HG03066 (cell line): ENCODE measurements around the gene FLT3.

Source experiments
- ATAC-seq: cut with Tn5 transposase; IDR thresholded peaks from one replicate; pipeline ENCODE4 v1.9.1; 2021; ENCODE audit warnings: low read depth; ENCODE audit not compliant: unreplicated experiment

Gene FLT3

DNA sequence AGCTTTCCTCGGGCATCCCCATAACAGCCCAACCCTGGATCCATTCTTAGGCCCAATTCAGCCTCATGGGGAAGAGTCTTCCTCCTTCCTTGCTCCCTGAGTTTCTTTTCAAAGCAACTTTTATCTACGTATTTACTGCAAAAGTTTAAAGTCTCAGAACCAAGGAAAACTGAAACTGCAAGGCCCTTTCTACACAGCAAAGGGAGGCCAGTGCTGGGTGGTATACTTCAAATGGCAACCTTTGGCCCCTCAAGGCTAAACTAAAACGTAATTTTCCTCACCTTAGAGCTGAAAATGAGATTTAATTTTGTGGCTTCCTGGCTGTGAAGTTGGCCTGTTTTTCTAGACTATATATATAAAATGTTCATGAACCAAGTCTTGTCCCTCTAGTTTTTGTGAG is 136.9 kb downstream of the FLT3 start:
- ATAC-seq, result no peak

- no peak for ATAC-seq
These were observed 137.4 kb downstream of the FLT3 start for GRCh38 chr13:27962982-27963381.

GRCh38 chr13:27962128-27962841 is 138.1 kb downstream of the FLT3 start:
- ATAC-seq, result no peak

- no peak for ATAC-seq
These were observed 138.9 kb downstream of the FLT3 start for GRCh38 chr13:27961227-27962085.

DNA sequence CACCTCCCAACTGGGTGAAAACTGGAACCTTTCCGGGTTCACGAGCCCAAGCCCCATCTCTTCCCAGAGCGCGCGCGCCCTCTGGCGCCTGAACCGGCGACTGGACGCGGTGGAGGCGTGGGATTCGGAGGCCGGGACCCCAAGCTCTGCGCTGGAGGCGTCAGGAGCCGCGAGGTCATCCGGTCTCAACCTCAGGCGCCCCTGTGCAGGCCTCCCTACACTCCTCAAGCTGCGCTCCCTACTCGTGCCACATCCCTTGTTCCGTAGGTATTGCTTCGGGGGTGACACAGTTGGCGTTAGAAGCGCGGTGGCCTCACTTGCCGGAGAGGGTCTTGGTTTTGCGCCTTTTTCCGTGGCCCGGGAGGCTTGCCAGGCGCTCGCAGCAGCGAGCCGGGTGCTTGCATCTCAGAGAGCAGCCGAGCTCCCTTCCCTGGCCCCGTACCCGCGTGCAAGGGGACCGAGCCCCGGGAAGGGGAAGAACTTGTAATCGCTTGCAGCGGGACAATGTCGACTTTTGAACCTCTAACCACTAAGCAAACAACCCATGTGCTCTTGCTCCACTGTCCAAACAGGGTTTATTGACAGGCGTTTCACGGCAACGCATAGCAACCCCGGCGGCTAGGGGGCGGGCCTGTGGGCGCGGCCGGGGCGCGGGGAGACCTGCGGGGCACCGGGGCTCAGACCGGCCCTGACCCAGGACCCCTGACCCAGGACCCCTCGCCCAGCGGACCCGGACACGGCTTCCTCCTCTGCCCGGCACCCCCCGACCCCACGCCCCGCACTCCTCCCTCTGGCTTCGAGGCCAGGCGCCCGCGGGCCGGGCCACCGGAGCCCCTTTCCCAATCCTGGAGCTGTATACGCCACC is 139.8 kb downstream of the FLT3 start:
- no peak for ATAC-seq

DNA sequence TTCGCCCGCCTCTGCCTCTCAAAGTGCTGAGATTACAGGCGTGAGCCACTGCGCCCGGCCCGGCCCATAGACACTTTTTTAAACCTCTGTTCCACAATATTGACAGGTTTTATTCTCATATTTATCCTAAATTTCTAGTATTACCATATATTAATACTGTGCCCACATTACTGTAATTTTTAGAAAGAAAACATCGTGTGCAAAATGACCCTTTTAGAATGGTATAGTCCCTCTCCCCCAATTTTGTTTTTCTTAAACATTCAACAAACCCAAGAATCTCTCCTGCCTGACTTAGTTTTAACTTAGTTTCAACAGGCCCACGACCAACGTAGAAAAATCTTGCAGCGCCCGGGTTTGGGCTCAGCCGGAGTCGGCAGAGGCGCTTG is 140.4 kb downstream of the FLT3 start:
- no peak for ATAC-seq

- no peak for ATAC-seq
These were observed 143.6 kb downstream of the FLT3 start for GRCh38 chr13:27956576-27957300.

GRCh38 chr13:27955014-27955591 is 145.3 kb downstream of the FLT3 start:
- no peak for ATAC-seq

- peak; percentile 5 for ATAC-seq
These were observed 145.9 kb downstream of the FLT3 start for GRCh38 chr13:27954406-27954851.

- peak; percentile 89 for ATAC-seq
These were observed 146.5 kb downstream of the FLT3 start for GRCh38 chr13:27953676-27954405.
